Vagina (tissue), 2 donors: ENCODE data around the gene HEXIM2.

Experiments used
- CTCF ChIP-seq, 3 experiments: fragments of 450-650 bp in 2 of 3; fragments of 200-600 bp in 1 of 3; sonication (generic) in 1 of 3; IDR thresholded peaks; one replicate each; pipeline ENCODE4 v1.5.1; 2017 to 2019; ENCODE audit warnings: antibody characterized with exemption in 3 of 3, mild to moderate bottlenecking in 2 of 3, moderate library complexity in 2 of 3
- POLR2A ChIP-seq, 2 donors: fragments of 450-650 bp; IDR thresholded peaks; one replicate each; pipeline ENCODE4 v1.6.1; 2017; ENCODE audit warnings: antibody characterized with exemption in 2 of 2, mild to moderate bottlenecking in 2 of 2, moderate library complexity in 2 of 2

- TF ChIP-seq CTCF (IDR thresholded peaks at IDR 0.05) (no peak), POLR2A (IDR thresholded peaks at IDR 0.05) (no peak)
Observed at GRCh38 chr17:45127207-45127547, 34.5 kb upstream of the HEXIM2 start.
